ENCODE measurements around the gene AP1G1. TPM values are rescaled to one million over a fixed set of nuclear protein-coding genes. Genes with fewer than 3 reads are reported as not detected.

Gene AP1G1
- total RNA-seq, 1 experiment from 2014 or later = 63.8 TPM

- no peaks in the 10 kb centered on the region for H3K4me1 ChIP-seq (ENCODE audit: control insufficient read depth, insufficient read depth, low read length)
- TF ChIP-seq TCF7L2 (IDR thresholded peaks at IDR 0.05; ENCODE audit: low read depth, low read length) (no peak), POLR2AphosphoS5 (IDR thresholded peaks at IDR 0.05; ENCODE audit: low read depth, low read length) (no peak), SIN3A (IDR thresholded peaks at IDR 0.05; ENCODE audit: borderline replicate concordance, insufficient read depth, low read depth, low read length) (no peak)
- TF ChIP-seq, protein P1, sequence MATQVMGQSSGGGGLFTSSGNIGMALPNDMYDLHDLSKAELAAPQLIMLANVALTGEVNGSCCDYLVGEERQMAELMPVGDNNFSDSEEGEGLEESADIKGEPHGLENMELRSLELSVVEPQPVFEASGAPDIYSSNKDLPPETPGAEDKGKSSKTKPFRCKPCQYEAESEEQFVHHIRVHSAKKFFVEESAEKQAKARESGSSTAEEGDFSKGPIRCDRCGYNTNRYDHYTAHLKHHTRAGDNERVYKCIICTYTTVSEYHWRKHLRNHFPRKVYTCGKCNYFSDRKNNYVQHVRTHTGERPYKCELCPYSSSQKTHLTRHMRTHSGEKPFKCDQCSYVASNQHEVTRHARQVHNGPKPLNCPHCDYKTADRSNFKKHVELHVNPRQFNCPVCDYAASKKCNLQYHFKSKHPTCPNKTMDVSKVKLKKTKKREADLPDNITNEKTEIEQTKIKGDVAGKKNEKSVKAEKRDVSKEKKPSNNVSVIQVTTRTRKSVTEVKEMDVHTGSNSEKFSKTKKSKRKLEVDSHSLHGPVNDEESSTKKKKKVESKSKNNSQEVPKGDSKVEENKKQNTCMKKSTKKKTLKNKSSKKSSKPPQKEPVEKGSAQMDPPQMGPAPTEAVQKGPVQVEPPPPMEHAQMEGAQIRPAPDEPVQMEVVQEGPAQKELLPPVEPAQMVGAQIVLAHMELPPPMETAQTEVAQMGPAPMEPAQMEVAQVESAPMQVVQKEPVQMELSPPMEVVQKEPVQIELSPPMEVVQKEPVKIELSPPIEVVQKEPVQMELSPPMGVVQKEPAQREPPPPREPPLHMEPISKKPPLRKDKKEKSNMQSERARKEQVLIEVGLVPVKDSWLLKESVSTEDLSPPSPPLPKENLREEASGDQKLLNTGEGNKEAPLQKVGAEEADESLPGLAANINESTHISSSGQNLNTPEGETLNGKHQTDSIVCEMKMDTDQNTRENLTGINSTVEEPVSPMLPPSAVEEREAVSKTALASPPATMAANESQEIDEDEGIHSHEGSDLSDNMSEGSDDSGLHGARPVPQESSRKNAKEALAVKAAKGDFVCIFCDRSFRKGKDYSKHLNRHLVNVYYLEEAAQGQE (IDR thresholded peaks at IDR 0.05; ENCODE audit: insufficient read depth in 1 of 2, low read depth in 2 of 2, low read length in 1 of 2) = no peak
- TF ChIP-seq, protein P2, sequence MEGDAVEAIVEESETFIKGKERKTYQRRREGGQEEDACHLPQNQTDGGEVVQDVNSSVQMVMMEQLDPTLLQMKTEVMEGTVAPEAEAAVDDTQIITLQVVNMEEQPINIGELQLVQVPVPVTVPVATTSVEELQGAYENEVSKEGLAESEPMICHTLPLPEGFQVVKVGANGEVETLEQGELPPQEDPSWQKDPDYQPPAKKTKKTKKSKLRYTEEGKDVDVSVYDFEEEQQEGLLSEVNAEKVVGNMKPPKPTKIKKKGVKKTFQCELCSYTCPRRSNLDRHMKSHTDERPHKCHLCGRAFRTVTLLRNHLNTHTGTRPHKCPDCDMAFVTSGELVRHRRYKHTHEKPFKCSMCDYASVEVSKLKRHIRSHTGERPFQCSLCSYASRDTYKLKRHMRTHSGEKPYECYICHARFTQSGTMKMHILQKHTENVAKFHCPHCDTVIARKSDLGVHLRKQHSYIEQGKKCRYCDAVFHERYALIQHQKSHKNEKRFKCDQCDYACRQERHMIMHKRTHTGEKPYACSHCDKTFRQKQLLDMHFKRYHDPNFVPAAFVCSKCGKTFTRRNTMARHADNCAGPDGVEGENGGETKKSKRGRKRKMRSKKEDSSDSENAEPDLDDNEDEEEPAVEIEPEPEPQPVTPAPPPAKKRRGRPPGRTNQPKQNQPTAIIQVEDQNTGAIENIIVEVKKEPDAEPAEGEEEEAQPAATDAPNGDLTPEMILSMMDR (IDR thresholded peaks at IDR 0.05) = no peak
- intact Hi-C loops (cut with micrococcal nuclease; ENCODE audit: unreplicated experiment) (no loop called here), in situ Hi-C loops (cut with HindIII; ENCODE audit: low pct_unique_long_range_greater_than_20kb, low sequenced_read_pairs) (no loop called here)
- no peak for DNase-seq (ENCODE audit: low read depth, low spot score)
- ChIA-PET POLR2A (interaction anchor here (0.6 kb wide), 1 partner anchor 16 kb away, joined by 4 read pairs; no protein-coding TSS in a partner anchor), CTCF (no interaction called here)
- H3K36me3 ChIP-seq (ENCODE audit: control insufficient read depth, insufficient read depth, low read length) = no peaks in the 10 kb centered on the region
- no peak overlapping the region for H3K4me3 ChIP-seq (ENCODE audit: low read depth in 2 of 2, low read length in 2 of 2)
- no peak overlapping the region for H3K27ac ChIP-seq (ENCODE audit: low read length)
- no TSS peak for BruUV-seq (replicated peaks)
- ATAC-seq = no peak
- H3K27me3 ChIP-seq (ENCODE audit: control insufficient read depth, insufficient read depth, low read length) = no peaks in the 10 kb centered on the region
- H3K9me3 ChIP-seq (ENCODE audit: control insufficient read depth, insufficient read depth, low read depth, low read length) = no peaks in the 10 kb centered on the region
Measured at GRCh38 chr16:71840052-71840451, 31.4 kb upstream of the AP1G1 start.

DNA sequence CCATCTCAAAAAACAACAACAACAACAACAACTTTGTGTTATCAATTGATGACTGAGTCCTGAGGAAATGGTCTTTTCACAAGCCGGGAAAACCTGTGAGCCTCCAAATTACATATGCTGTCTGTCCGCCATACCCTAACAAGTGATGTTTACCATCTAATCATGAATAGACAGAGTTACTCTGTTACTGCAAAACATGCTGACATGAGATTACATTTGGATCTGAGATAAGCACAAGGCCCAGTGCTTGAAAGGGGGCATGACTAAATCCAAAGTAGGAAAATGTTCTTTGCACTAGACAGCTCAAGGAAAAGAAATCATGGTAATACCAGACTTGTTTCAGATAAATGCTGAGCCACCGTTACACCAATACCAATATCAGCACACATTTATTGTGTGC lies 28.5 kb upstream of the AP1G1 start:
- Histone ChIP-seq H3K4me3 (ENCODE audit: low read depth in 2 of 2, low read length in 2 of 2) (no peak overlapping the region), H3K27me3 (ENCODE audit: control insufficient read depth, insufficient read depth, low read length) (no peaks in the 10 kb centered on the region), H3K36me3 (ENCODE audit: control insufficient read depth, insufficient read depth, low read length) (no peaks in the 10 kb centered on the region), H3K27ac (ENCODE audit: low read length) (no peak overlapping the region), H3K9me3 (ENCODE audit: control insufficient read depth, insufficient read depth, low read depth, low read length) (no peaks in the 10 kb centered on the region), H3K4me1 (ENCODE audit: control insufficient read depth, insufficient read depth, low read length) (no peaks in the 10 kb centered on the region)
- DNase-seq (ENCODE audit: low read depth, low spot score) (no peak), ATAC-seq (no peak)
- BruUV-seq (replicated peaks) = no TSS peak
- in situ Hi-C loops (cut with HindIII; ENCODE audit: low pct_unique_long_range_greater_than_20kb, low sequenced_read_pairs) (no loop called here), intact Hi-C loops (cut with micrococcal nuclease; ENCODE audit: unreplicated experiment) (no loop called here)
- POLR2A ChIA-PET = no interaction called here
- CTCF ChIA-PET = no interaction called here
- TF ChIP-seq, protein P2 (IDR thresholded peaks at IDR 0.05) = no peak
- no peak for TF ChIP-seq POLR2AphosphoS5 (IDR thresholded peaks at IDR 0.05; ENCODE audit: low read depth, low read length)
- TF ChIP-seq TCF7L2 (IDR thresholded peaks at IDR 0.05; ENCODE audit: low read depth, low read length) = no peak
- TF ChIP-seq, protein P1 (IDR thresholded peaks at IDR 0.05; ENCODE audit: insufficient read depth in 1 of 2, low read depth in 2 of 2, low read length in 1 of 2) = no peak
- no peak for TF ChIP-seq SIN3A (IDR thresholded peaks at IDR 0.05; ENCODE audit: borderline replicate concordance, insufficient read depth, low read depth, low read length)
